ENCODE measurements around the gene CA12.

DNA sequence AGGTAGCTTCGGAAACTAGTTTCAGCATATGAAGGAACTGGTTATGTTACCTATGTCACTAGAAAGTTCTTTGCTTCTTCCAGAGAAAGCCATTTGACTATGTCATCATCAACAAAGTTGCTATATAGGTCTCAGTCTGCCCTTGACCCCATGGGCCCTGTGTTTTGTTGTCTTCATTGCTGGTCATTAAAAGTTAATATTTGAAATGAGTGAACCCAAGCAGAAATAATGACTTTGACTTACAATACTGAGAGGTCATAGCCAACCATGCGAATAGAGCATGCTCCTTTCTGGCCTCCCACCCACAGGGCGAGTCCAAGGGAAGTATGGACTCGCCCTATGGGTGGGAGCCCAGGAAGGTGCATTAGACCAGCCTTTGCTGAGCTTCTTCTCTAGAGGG lies 63.3 kb downstream of the CA12 start:
- TF ChIP-seq EGR1 (IDR thresholded peaks at IDR 0.05; ENCODE audit: borderline replicate concordance in 1 of 2, low read depth in 2 of 2, low read length in 2 of 2) (no peak), SMC3 (IDR thresholded peaks at IDR 0.05; ENCODE audit: borderline replicate concordance, low read length) (no peak), CTCF (IDR thresholded peaks at IDR 0.05 in 2 of 3, conservative IDR thresholded peaks at IDR 0.05 in 1 of 3; ENCODE audit: control insufficient read depth in 2 of 3, extremely low read depth in 1 of 3, insufficient read depth in 1 of 3, low read depth in 3 of 3, low read length in 3 of 3) (no peak), EP300 (IDR thresholded peaks at IDR 0.05; ENCODE audit: borderline replicate concordance in 1 of 2, control insufficient read depth in 1 of 2, low read depth in 2 of 2, low read length in 2 of 2) (no peak), POLR2A (IDR thresholded peaks at IDR 0.05; ENCODE audit: low read depth, low read length) (no peak), NR2C1 (IDR thresholded peaks at IDR 0.05) (no peak), JUND (IDR thresholded peaks at IDR 0.05; ENCODE audit: low read depth, low read length) (no peak)
